ENCODE measurements around the gene ADGRB3.

ADGRB3 gene

GRCh38 chr6:68677058-68677457 lies 42.0 kb downstream of the ADGRB3 start:
- no peak overlapping the region for H3K4me3 ChIP-seq (ENCODE audit: low read length)
- TF ChIP-seq, protein P1, sequence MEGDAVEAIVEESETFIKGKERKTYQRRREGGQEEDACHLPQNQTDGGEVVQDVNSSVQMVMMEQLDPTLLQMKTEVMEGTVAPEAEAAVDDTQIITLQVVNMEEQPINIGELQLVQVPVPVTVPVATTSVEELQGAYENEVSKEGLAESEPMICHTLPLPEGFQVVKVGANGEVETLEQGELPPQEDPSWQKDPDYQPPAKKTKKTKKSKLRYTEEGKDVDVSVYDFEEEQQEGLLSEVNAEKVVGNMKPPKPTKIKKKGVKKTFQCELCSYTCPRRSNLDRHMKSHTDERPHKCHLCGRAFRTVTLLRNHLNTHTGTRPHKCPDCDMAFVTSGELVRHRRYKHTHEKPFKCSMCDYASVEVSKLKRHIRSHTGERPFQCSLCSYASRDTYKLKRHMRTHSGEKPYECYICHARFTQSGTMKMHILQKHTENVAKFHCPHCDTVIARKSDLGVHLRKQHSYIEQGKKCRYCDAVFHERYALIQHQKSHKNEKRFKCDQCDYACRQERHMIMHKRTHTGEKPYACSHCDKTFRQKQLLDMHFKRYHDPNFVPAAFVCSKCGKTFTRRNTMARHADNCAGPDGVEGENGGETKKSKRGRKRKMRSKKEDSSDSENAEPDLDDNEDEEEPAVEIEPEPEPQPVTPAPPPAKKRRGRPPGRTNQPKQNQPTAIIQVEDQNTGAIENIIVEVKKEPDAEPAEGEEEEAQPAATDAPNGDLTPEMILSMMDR (IDR thresholded peaks at IDR 0.05; ENCODE audit: insufficient read depth, low read depth, low read length, missing control alignments): no peak
- no peak for DNase-seq (ENCODE audit: low read depth)

DNA sequence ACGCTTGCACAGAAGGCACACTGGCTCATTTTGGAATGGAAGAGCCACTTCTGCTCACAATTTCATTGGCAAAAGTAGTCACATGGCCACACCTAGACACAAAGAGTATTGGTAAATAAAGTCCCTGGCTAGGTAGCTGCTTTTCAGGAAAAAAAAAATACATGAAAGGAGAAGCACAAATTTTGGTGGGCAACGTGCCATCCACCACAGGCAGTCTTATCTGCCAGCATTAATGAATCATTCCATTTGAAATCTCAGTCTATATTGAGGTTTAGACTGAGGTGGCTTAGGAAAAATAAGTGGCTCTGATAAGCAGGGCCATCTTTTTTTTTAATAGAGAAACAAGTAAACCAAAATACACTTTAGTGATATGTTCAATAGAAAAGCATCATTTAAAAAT lies 44.3 kb downstream of the ADGRB3 start:
- TF ChIP-seq, protein P1 (IDR thresholded peaks at IDR 0.05; ENCODE audit: insufficient read depth, low read depth, low read length, missing control alignments): no peak
- DNase-seq (ENCODE audit: low read depth): no peak
- H3K4me3 ChIP-seq (ENCODE audit: low read length): no peak overlapping the region

GRCh38 chr6:68680264-68680663 lies 45.2 kb downstream of the ADGRB3 start:
- DNase-seq (ENCODE audit: low read depth): no peak
- H3K4me3 ChIP-seq (ENCODE audit: low read length): no peak overlapping the region
- TF ChIP-seq, protein P1 (IDR thresholded peaks at IDR 0.05; ENCODE audit: insufficient read depth, low read depth, low read length, missing control alignments): no peak

DNA sequence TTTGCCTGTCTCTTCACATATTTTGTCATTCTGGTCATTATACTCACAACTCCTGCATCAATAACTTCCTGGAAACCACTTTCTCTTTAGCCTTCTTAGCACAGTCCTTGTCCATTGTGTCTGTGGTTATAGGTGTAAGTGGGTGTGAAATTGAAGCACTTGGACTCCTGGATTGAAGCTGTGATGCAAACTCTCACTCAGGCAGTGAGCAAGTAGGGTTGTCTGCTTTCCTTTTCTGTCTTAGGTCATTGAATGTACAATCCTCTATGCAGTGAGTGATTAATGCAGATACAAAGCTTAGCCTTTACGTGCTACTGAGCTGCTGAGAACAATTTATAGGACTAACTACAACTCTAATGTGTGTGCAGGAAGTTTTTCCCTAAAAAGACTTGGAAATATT lies 54.8 kb downstream of the ADGRB3 start:
- no peak for DNase-seq (ENCODE audit: low read depth)
- H3K4me3 ChIP-seq (ENCODE audit: low read length): no peak overlapping the region
- TF ChIP-seq, protein P1 (IDR thresholded peaks at IDR 0.05; ENCODE audit: insufficient read depth, low read depth, low read length, missing control alignments): no peak

GRCh38 chr6:68691120-68691519 lies 56.0 kb downstream of the ADGRB3 start:
- DNase-seq (ENCODE audit: low read depth): no peak
- TF ChIP-seq, protein P1 (IDR thresholded peaks at IDR 0.05; ENCODE audit: insufficient read depth, low read depth, low read length, missing control alignments): no peak
- no peak overlapping the region for H3K4me3 ChIP-seq (ENCODE audit: low read length)

GRCh38 chr6:68693271-68693670 lies 58.2 kb downstream of the ADGRB3 start:
- no peak for DNase-seq (ENCODE audit: low read depth)

GRCh38 chr6:68695403-68695802 lies 60.3 kb downstream of the ADGRB3 start:
- TF ChIP-seq, protein P1 (IDR thresholded peaks at IDR 0.05; ENCODE audit: insufficient read depth, low read depth, low read length, missing control alignments): no peak

More at GRCh38 chr6:68693271-68693670, 58.2 kb downstream of the ADGRB3 start:
- TF ChIP-seq, protein P1 (IDR thresholded peaks at IDR 0.05; ENCODE audit: insufficient read depth, low read depth, low read length, missing control alignments): no peak
- no peak overlapping the region for H3K4me3 ChIP-seq (ENCODE audit: low read length)

More at GRCh38 chr6:68695403-68695802, 60.3 kb downstream of the ADGRB3 start:
- H3K4me3 ChIP-seq (ENCODE audit: low read length): no peak overlapping the region
- no peak for DNase-seq (ENCODE audit: low read depth)

All from epithelial cell of esophagus (primary cell).